NCI-H146 (cell line): ENCODE measurements around the gene MAP3K4.
A peak's percentile ranks its signal among the peaks of the same experiment; 100 is the strongest.
"Not testable (repeated sequence)": the region's sequence is repeated elsewhere in the genome, so short reads cannot be mapped to it uniquely, and the experiment has no call there.

ENCODE experiments used
- DNase-seq: peaks from one replicate; lab custom pipeline; 2025; lab: John Stamatoyannopoulos, UW

The MAP3K4 gene

DNA sequence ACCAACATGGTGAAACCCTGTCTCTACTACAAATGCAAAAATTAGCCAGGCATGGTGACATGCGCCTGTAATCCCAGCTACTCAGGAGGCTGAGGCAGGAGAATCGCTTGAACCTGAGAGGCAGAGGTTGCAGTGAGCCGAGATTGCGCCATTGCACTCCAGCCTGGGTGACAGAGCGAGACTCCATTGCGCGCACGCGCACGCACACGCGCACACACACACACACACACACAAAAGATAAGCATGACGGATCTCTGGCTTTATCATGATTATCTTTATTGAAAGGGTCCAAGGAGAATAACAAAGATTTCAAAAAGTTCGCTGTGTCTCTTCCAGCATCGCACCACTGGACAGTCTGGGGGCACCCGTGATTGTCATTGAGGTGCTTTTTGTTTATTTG, 19.0 kb upstream of the MAP3K4 start:
- not testable (repeated sequence) for DNase-seq

GRCh38 chr6:160973311-160974250, 18.0 kb upstream of the MAP3K4 start:
- DNase-seq: no peak

DNA sequence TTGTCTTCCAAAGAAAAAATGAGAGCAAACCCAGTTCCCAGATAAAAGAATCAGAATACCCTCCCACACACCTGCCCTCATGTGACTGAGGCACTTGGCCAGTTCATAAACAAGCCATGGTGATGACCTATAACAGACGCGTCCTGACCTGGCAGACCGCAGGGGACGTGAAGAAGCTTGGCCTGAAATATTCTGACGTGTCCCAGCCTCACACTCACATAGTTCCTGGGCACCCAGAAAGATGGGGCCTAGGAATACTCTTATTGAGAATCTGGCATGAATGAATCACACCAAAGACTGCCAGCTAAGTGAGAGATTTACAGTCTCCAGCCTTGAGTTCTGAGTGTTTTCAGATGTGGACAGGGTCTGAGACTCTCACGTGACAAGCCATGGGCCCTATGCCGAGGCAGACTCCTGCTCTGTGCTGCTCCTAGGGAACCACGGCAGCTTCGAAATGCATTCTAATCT, 17.2 kb upstream of the MAP3K4 start:
- no peak for DNase-seq

- DNase-seq: no peak
Observed at GRCh38 chr6:160975162-160975561, 16.4 kb upstream of the MAP3K4 start.

GRCh38 chr6:160975961-160976360, 15.6 kb upstream of the MAP3K4 start:
- not testable (repeated sequence) for DNase-seq

- no peak for DNase-seq
Observed at GRCh38 chr6:160978141-160978901, 13.2 kb upstream of the MAP3K4 start.

DNA sequence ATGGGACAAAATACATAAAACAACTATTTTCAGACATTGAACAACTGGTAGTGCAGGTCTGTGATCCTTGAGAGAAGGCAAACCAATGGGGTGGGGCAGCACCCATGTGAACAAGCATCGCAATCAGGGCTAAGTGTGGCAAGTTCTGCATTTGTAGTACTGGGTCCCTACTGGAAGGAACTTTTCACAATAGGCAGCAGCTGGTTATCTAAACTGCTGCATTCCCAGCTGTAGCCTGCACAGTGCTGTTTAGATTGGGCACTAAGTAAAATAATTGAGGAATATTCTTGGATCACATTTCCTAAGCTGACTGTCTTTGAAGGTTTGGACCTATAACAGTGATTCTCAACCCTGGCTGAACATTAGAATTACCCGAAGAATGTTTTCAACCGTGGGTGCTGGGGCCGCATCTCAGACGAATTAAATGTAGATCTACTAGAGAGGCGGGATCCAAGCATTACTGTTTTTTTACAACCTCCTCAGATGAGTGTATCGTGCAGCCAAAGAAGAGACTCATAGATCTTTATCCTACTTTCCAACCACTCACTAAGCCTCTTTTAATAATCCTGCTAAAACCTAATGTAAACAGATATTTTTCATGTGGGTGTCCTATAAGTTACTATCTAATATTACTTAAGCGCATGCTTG, 12.4 kb upstream of the MAP3K4 start:
- DNase-seq: no peak

DNA sequence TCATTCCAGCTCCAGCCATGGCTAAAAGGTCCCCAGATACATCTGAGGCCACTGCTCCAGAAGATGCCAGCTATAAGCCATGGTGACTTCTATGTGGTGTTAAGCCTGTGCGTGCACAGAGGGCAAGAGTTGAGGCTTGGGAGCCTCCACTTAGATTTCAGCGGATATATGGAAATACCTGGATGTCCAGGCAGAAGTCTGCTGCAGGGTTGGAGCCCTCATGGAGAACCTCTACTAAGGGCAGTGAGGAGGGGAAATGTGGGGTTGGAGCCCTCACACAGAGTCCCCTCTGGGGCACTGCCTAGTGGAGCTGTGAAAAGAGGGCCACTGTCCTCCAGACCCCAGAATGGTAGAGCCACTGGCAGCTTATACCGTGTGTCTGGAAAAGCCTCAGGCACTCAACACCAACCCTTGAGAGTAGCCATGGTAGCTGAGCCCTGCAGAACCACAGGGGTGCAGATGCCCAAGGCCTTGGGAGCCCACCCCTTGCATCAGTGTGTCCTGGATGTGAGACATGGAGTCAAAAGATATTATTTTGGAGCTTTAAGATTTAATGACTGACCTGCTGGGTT, 8.1 kb upstream of the MAP3K4 start:
- not testable (repeated sequence) for DNase-seq

DNA sequence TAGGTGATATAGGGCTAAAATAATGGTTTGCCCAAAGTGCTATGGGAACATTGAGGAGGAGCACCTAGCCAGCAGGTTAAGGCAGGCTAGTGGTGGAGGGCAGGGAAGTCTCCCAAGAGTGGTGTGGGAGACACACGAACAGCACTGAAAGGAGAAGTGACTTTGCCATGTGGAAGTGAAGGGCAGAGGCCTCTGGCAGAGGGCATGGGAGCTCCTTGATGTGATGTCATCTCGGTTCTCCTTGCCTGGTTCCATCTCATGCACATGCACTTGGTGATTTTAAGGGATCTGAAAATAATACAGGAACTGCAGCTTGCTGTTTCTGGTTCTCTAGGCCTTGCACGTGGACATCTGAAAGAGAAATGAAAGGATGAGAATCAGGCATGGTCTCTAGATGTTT, 4.7 kb upstream of the MAP3K4 start:
- no peak for DNase-seq

DNA sequence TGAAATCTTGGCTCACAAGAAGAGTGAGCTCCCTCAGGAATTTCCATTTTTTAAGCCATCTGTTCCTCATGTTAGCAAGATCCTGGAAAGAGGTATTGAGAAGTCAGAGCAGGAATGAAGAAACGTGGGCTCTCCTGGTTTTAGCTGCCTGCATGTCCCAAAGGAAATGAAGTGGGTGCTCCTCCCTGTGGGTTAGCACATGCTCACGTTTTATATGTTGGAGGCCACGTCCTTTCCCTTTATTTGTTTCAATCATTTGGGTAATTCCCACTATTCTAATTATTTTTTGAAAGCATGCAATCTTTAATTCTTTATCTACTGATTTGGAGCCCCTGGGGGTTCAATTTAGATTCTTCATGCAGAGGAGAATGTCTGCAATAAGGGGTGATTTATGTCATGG, 4.3 kb upstream of the MAP3K4 start:
- no peak for DNase-seq

GRCh38 chr6:160990847-160991405, 643 bp upstream of the MAP3K4 start:
- DNase-seq: no peak

DNA sequence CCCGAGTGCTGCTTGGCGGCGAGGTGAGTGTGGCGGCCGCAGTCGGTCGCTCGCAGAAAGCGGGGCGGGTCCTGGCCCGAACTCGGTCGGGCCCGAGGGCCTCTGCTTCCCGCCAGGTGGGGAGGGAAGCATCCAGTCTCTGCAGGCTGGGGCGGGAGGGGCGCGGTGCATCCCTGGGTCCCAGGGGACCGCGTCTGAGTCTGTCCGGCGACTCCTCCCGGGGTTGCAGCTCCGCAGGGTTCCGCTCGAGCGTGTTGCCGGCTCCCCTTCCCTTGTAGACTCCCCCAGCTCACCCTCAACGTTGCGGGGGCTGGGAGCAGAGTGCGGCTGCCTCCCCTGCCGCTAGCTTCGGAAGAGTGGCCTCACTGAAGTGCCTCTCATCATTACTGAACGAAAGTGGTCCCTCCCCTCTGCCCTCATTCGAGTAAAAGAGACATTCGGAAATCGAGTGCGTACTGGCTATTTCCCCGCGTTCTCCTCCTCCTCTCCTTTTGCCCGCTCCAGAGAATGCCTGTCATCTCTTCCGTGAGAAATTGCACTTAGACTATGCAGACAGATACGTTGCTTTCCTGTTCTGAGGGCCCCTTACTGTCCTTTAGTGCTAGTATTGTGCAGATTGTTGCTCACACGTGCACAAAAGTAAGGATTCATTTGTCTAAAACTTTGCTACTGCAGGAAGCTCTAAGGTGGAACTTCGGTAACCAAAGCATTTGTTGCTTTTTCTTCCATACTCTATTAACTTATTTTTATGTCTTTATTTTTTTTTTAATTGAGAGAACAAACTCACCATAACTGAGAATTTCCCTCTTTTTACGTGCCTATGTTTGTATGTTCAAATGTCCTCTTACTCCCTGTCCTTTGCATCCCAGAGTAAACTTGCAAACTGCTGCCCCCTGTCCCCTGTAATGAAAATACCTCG, 751 bp downstream of the MAP3K4 start:
- DNase-seq: peak; percentile 86

- DNase-seq: no peak
Observed at GRCh38 chr6:160992980-160993314, 1.4 kb downstream of the MAP3K4 start.

GRCh38 chr6:160995271-160995670, 3.7 kb downstream of the MAP3K4 start:
- peak; percentile 81 for DNase-seq

DNA sequence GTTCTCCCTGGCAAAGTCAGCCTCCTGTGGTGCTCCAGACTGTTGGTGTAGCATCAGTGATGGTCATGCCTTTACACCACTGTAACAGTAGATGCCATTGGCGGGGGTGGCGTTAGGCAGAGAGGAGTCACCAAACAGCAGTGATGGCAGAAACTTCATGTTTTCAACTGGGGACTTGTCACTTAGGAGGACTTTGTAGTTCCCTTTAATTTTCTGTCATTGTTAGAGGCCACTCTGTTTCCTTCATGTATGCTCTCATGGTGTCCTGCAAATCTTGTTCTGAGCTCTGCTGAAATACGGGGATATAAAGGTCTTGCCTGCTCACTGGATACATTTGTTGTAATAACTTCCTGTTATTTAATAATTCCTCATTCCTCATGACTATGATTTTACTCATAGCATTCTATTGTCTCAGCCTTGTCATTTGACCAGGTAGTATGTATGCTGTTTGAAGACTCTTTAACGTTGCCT, 4.6 kb downstream of the MAP3K4 start:
- peak; percentile 25 for DNase-seq

- DNase-seq: no peak
Observed at GRCh38 chr6:160998217-160998616, 6.6 kb downstream of the MAP3K4 start.

GRCh38 chr6:160998766-160999165, 7.2 kb downstream of the MAP3K4 start:
- no peak for DNase-seq

DNA sequence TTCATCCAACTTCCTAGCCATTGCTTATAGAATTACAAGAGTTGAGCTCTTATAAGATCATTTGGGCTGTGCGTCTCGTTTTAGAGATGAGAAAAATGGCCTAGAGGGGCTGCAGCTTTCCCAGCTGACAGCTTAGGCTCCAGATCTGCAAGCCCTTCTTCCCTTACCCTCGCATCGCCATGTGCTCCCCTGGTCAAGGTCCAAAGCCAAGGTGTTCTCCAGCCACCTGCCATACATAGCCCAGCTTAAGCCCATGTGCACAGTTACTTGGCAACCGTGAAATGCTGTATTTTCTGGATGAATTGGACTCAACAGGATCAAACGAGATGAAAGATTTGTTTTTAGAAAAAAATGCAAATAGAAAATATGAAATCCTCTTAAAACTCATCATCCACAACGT, 7.9 kb downstream of the MAP3K4 start:
- no peak for DNase-seq

DNA sequence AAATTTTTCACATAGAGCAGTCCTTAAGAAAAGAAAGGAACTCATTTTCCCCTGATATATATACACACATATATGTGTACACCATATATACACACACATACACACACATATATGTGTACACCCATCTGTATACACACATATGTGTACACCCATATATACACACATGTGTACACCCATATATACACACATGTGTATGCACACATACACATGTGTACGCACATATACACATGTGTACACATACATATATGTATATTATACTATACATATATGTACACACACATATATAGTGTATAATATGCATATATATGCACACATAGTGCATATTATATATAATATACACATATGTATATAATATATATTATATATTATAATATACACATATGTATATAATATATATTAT, 9.1 kb downstream of the MAP3K4 start:
- DNase-seq: no peak

GRCh38 chr6:161001421-161001820, 9.9 kb downstream of the MAP3K4 start:
- peak; percentile 30 for DNase-seq

GRCh38 chr6:161003336-161003735, 11.8 kb downstream of the MAP3K4 start:
- DNase-seq: no peak
